ENCODE data around the gene SLC6A9.

GRCh38 chr1:44072204-44072603, 40.9 kb upstream of the SLC6A9 start:
- TF ChIP-seq, protein P1, sequence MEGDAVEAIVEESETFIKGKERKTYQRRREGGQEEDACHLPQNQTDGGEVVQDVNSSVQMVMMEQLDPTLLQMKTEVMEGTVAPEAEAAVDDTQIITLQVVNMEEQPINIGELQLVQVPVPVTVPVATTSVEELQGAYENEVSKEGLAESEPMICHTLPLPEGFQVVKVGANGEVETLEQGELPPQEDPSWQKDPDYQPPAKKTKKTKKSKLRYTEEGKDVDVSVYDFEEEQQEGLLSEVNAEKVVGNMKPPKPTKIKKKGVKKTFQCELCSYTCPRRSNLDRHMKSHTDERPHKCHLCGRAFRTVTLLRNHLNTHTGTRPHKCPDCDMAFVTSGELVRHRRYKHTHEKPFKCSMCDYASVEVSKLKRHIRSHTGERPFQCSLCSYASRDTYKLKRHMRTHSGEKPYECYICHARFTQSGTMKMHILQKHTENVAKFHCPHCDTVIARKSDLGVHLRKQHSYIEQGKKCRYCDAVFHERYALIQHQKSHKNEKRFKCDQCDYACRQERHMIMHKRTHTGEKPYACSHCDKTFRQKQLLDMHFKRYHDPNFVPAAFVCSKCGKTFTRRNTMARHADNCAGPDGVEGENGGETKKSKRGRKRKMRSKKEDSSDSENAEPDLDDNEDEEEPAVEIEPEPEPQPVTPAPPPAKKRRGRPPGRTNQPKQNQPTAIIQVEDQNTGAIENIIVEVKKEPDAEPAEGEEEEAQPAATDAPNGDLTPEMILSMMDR (IDR thresholded peaks at IDR 0.05; ENCODE audit: poor library complexity) = no peak
- TF ChIP-seq EZH2 (IDR thresholded peaks at IDR 0.05; ENCODE audit: borderline replicate concordance) = no peak

All from hepatocyte (in vitro differentiated cells).